ENCODE data around the gene ORAI3.

DNA sequence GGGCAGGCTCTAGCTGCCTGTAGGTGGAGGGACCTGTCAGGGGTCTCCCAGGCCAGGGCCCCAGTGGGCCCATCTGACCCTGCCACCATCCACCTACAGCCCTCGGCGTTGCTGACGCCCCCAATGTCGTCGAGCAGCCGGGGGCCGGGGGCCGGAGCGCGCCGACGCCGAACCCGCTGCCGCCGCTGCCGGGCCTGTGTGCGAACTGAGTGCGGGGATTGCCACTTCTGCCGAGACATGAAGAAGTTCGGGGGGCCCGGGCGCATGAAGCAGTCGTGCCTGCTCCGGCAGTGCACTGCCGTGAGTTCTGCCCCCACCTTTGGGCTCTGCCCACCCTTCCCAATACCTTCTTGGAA lies 23.3 kb upstream of the ORAI3 start:
- TF ChIP-seq CTCF (conservative IDR thresholded peaks at IDR 0.05; ENCODE audit: low read depth, low read length): no peak
- TF ChIP-seq EZH2phosphoT487 (IDR thresholded peaks at IDR 0.05; ENCODE audit: borderline replicate concordance, low read length): no peak
- no peak for TF ChIP-seq EZH2 (IDR thresholded peaks at IDR 0.05; ENCODE audit: low read length, unreplicated experiment)
